Keratinocyte (primary cell): ENCODE data around the gene OR51T1. TPM values are rescaled to one million over a fixed set of nuclear protein-coding genes. Genes with fewer than 3 reads are reported as not detected.

Experiments
- DNase-seq: peaks from one replicate; pipeline ENCODE4 v3.0.0-alpha.2; 2011; ENCODE audit warnings: low read depth, missing footprints, low spot score
- FAIRE-seq: peaks from 2 replicates; lab custom pipeline; 2011; peaks lifted over from hg19 to GRCh38; lab: Jason Lieb, UNC
- H2AFZ ChIP-seq: 2 replicates; pipeline ENCODE4 v1.6.0; 2012; ENCODE audit warnings: low read length, control low read depth, inconsistent platforms; ENCODE audit not compliant: control insufficient read depth
- H3K27ac ChIP-seq: 2 replicates; pipeline ENCODE4 v1.5.1; 2011; ENCODE audit warnings: low read length; ENCODE audit not compliant: control insufficient read depth, insufficient read depth
- H3K27me3 ChIP-seq: 3 replicates; pipeline ENCODE4 v1.6.0; 2011; ENCODE audit warnings: low read length; ENCODE audit not compliant: control insufficient read depth, insufficient read depth; ENCODE audit errors: extremely low read depth
- H3K36me3 ChIP-seq, 2 experiments: 2 replicates in 1 of 2; 3 replicates in 1 of 2; pipeline ENCODE4 v1.5.1; 2011; ENCODE audit warnings: low read length in 2 of 2, mild to moderate bottlenecking in 1 of 2; ENCODE audit not compliant: control insufficient read depth in 2 of 2, insufficient read depth in 2 of 2; ENCODE audit errors: extremely low read depth in 1 of 2
- H3K4me1 ChIP-seq: 3 replicates; pipeline ENCODE4 v1.5.1; 2011; ENCODE audit warnings: low read length; ENCODE audit not compliant: control insufficient read depth, insufficient read depth; ENCODE audit errors: extremely low read depth
- H3K4me2 ChIP-seq: 3 replicates; pipeline ENCODE4 v1.6.0; 2011; ENCODE audit warnings: low read depth, low read length; ENCODE audit not compliant: control insufficient read depth, insufficient read depth; ENCODE audit errors: extremely low read depth
- H3K4me3 ChIP-seq, 3 experiments: fragments of 200-600 bp in 1 of 3; sonication (generic) in 1 of 3; 2 replicates in 2 of 3; 3 replicates in 1 of 3; pipeline ENCODE4 v1.5.1; 2011 to 2016; ENCODE audit warnings: low read length in 3 of 3, mild to moderate bottlenecking in 3 of 3, control low read depth in 2 of 3, inconsistent platforms in 1 of 3, low read depth in 1 of 3, mixed read lengths in 1 of 3, mixed run types in 1 of 3, moderate library complexity in 1 of 3; ENCODE audit not compliant: control insufficient read depth in 2 of 3, insufficient read depth in 2 of 3; ENCODE audit errors: extremely low read depth in 1 of 3
- H3K79me2 ChIP-seq: 2 replicates; pipeline ENCODE4 v1.6.0; 2012; ENCODE audit warnings: low read length; ENCODE audit not compliant: control insufficient read depth, insufficient read depth
- H3K9ac ChIP-seq: 3 replicates; pipeline ENCODE4 v1.6.0; 2011; ENCODE audit warnings: low read length; ENCODE audit not compliant: control insufficient read depth, insufficient read depth; ENCODE audit errors: extremely low read depth
- H3K9me1 ChIP-seq: 3 replicates; pipeline ENCODE4 v1.6.0; 2011; ENCODE audit warnings: low read length; ENCODE audit not compliant: control insufficient read depth, insufficient read depth; ENCODE audit errors: extremely low read depth
- H3K9me3 ChIP-seq: 2 replicates; pipeline ENCODE4 v1.5.1; 2012; ENCODE audit warnings: low read depth, low read length; ENCODE audit not compliant: control insufficient read depth
- H4K20me1 ChIP-seq: 3 replicates; pipeline ENCODE4 v1.6.0; 2011; ENCODE audit warnings: low read length; ENCODE audit not compliant: control insufficient read depth, insufficient read depth; ENCODE audit errors: extremely low read depth
- CTCF ChIP-seq, 3 experiments: IDR thresholded peaks in 1 of 3; conservative IDR thresholded peaks in 1 of 3; optimal IDR thresholded peaks in 1 of 3; 2 replicates in 2 of 3; 3 replicates in 1 of 3; pipeline versions ENCODE3 to v1.5.1; 2011; ENCODE audit warnings: low read length in 3 of 3, mild to moderate bottlenecking in 3 of 3, moderate library complexity in 2 of 3, control low read depth in 1 of 3, inconsistent platforms in 1 of 3; ENCODE audit not compliant: insufficient read depth in 2 of 3; ENCODE audit errors: extremely low read depth in 1 of 3
- EZH2 ChIP-seq: IDR thresholded peaks from one replicate; pipeline ENCODE4 v1.6.1; 2012; ENCODE audit warnings: inconsistent platforms, mild to moderate bottlenecking, low read length, moderate library complexity
- dilution Hi-C: fragments of 300-500 bp; cut with MboI; formaldehyde crosslinking; loops from one replicate; pipeline ENCODE4 v1.7.0; 2020; ENCODE audit warnings: low sequenced_read_pairs; ENCODE audit not compliant: extremely low pct_ligation_motif_present
- polyA plus RNA-seq, 5 experiments: library from polyadenylated mRNA; depleted of rRNA in 3 of 5; stranded (reverse) in 3 of 5; stranded (forward) in 1 of 5; unstranded in 1 of 5; fragments of >200 nt; gene quantifications; 1 replicate in 1 of 5; 2 replicates in 3 of 5; 3 replicates in 1 of 5; pipeline versions ENCODE4 v1.2.1 to v1.2.3, GENCODE V29; 2011 to 2012; ENCODE audit warnings: missing spikeins in 2 of 5, low read depth in 1 of 5, low replicate concordance in 1 of 5

The OR51T1 gene
- polyA plus RNA-seq, 1 donor (not counting 4 experiments of a cell fraction or from before 2014, with no cell fraction given), result not detected

GRCh38 chr11:4882543-4882942, 843 bp downstream of the OR51T1 start:
- dilution Hi-C loops, result no loop called here
- FAIRE-seq, result no peak
- no peak overlapping the region for H3K9ac ChIP-seq
- H3K9me3 ChIP-seq, result no peaks in the 10 kb centered on the region
- H3K79me2 ChIP-seq, result no peaks in the 10 kb centered on the region
- no peak overlapping the region for H3K27ac ChIP-seq
- no peaks in the 10 kb centered on the region for H3K9me1 ChIP-seq
- no peaks in the 10 kb centered on the region for H3K36me3 ChIP-seq
- DNase-seq, result no peak
- H4K20me1 ChIP-seq, result no peaks in the 10 kb centered on the region
- H3K4me2 ChIP-seq, result no peak overlapping the region
- H3K4me3 ChIP-seq, result no peak overlapping the region
- no peak overlapping the region for H2AFZ ChIP-seq
- H3K4me1 ChIP-seq, result no peaks in the 10 kb centered on the region
- TF ChIP-seq CTCF (optimal IDR thresholded peaks at IDR 0.05 in 1 of 3, IDR thresholded peaks at IDR 0.05 in 1 of 3, conservative IDR thresholded peaks at IDR 0.05 in 1 of 3; ENCODE audit: extremely low read depth in 1 of 3, insufficient read depth in 2 of 3, low read length in 3 of 3) (no peak), EZH2 (no peak)
- no peaks in the 10 kb centered on the region for H3K27me3 ChIP-seq

GRCh38 chr11:4884361-4884760, 2.7 kb downstream of the OR51T1 start:
- no peak overlapping the region for H3K4me2 ChIP-seq
- no peaks in the 10 kb centered on the region for H3K9me1 ChIP-seq
- H3K36me3 ChIP-seq, result no peaks in the 10 kb centered on the region
- dilution Hi-C loops, result no loop called here
- H3K27me3 ChIP-seq, result no peaks in the 10 kb centered on the region
- no peaks in the 10 kb centered on the region for H4K20me1 ChIP-seq
- H3K9ac ChIP-seq, result no peak overlapping the region
- DNase-seq, result no peak
- H3K4me1 ChIP-seq, result no peaks in the 10 kb centered on the region
- H3K79me2 ChIP-seq, result no peaks in the 10 kb centered on the region
- no peak for TF ChIP-seq EZH2
- no peak for TF ChIP-seq CTCF (optimal IDR thresholded peaks at IDR 0.05 in 1 of 3, IDR thresholded peaks at IDR 0.05 in 1 of 3, conservative IDR thresholded peaks at IDR 0.05 in 1 of 3; ENCODE audit: extremely low read depth in 1 of 3, insufficient read depth in 2 of 3, low read length in 3 of 3)
- no peaks in the 10 kb centered on the region for H3K9me3 ChIP-seq
- H3K4me3 ChIP-seq, result no peak overlapping the region
- H2AFZ ChIP-seq, result no peak overlapping the region
- H3K27ac ChIP-seq, result no peak overlapping the region
- no peak for FAIRE-seq
